ENCODE data around the gene ARHGAP44. TPM values are rescaled to one million over a fixed set of nuclear protein-coding genes. Genes with fewer than 3 reads are reported as not detected.

Gene ARHGAP44
- total and polyA plus RNA-seq, 4 donors, result 12.1 to 37.5 (median 20.2) TPM

- no peaks in the 10 kb centered on the region for H3K4me1 ChIP-seq (ENCODE audit: control insufficient read depth in 5 of 5, insufficient read depth in 5 of 5, low read length in 5 of 5)
- peaks cover 0 to 4% (median 0%) of the 10 kb centered on the region in 4 donors for H3K36me3 ChIP-seq (ENCODE audit: control insufficient read depth in 4 of 4, insufficient read depth in 4 of 4, low read length in 4 of 4)
- no peak overlapping the region for H3K27ac ChIP-seq (ENCODE audit: low read depth in 1 of 2, low read length in 1 of 2)
- WGBS, 2 donors, result 92 to 93% methylated on average over 4 of the region's 4 CpGs
- ATAC-seq (ENCODE audit: insufficient read depth, low FRiP score) (no peak), DNase-seq (no peak)
- H3K9me3 ChIP-seq (ENCODE audit: control insufficient read depth in 4 of 4, insufficient read depth in 3 of 4, low read length in 3 of 4), result peaks cover 0 to 10% (median 3%) of the 10 kb centered on the region in 4 donors
- H3K9ac ChIP-seq (ENCODE audit: insufficient read depth in 1 of 2, low read length in 2 of 2), result no peak overlapping the region
- TF ChIP-seq CTCF (IDR thresholded peaks at IDR 0.05; ENCODE audit: control extremely low read depth, extremely low read depth), result no peak
- H3K4me3 ChIP-seq, result no peak overlapping the region
- no peaks in the 10 kb centered on the region for H3K27me3 ChIP-seq (ENCODE audit: control insufficient read depth in 3 of 3, insufficient read depth in 3 of 3, low read length in 2 of 3)
These were observed 172.4 kb downstream of the ARHGAP44 start for GRCh38 chr17:12961655-12962054.

- TF ChIP-seq CTCF (IDR thresholded peaks at IDR 0.05; ENCODE audit: control extremely low read depth, extremely low read depth), result no peak
- Histone ChIP-seq H3K27ac (ENCODE audit: low read depth in 1 of 2, low read length in 1 of 2) (no peak overlapping the region), H3K36me3 (ENCODE audit: control insufficient read depth in 4 of 4, insufficient read depth in 4 of 4, low read length in 4 of 4) (peaks cover 0 to 4% (median 0%) of the 10 kb centered on the region in 4 donors), H3K27me3 (ENCODE audit: control insufficient read depth in 3 of 3, insufficient read depth in 3 of 3, low read length in 2 of 3) (no peaks in the 10 kb centered on the region), H3K4me1 (ENCODE audit: control insufficient read depth in 5 of 5, insufficient read depth in 5 of 5, low read length in 5 of 5) (no peaks in the 10 kb centered on the region), H3K4me3 (no peak overlapping the region), H3K9ac (ENCODE audit: insufficient read depth in 1 of 2, low read length in 2 of 2) (no peak overlapping the region), H3K9me3 (ENCODE audit: control insufficient read depth in 4 of 4, insufficient read depth in 3 of 4, low read length in 3 of 4) (peaks cover 0 to 9% (median 0%) of the 10 kb centered on the region in 4 donors)
- WGBS, 2 donors, result 95 to 97% methylated on average over 7 of the region's 7 CpGs
- DNase-seq, result no peak
- no peak for ATAC-seq (ENCODE audit: insufficient read depth, low FRiP score)
These were observed 174.2 kb downstream of the ARHGAP44 start for GRCh38 chr17:12963505-12963904.

- TF ChIP-seq CTCF (IDR thresholded peaks at IDR 0.05; ENCODE audit: control extremely low read depth, extremely low read depth), result no peak
- no peaks in the 10 kb centered on the region for H3K4me1 ChIP-seq (ENCODE audit: control insufficient read depth in 5 of 5, insufficient read depth in 5 of 5, low read length in 5 of 5)
- no peak overlapping the region for H3K9ac ChIP-seq (ENCODE audit: insufficient read depth in 1 of 2, low read length in 2 of 2)
- H3K27ac ChIP-seq (ENCODE audit: low read depth in 1 of 2, low read length in 1 of 2), result no peak overlapping the region
- no peak overlapping the region for H3K4me3 ChIP-seq
- 91 to 93% methylated on average over 5 of the region's 5 CpGs for WGBS, 2 donors
- no peaks in the 10 kb centered on the region for H3K27me3 ChIP-seq (ENCODE audit: control insufficient read depth in 3 of 3, insufficient read depth in 3 of 3, low read length in 2 of 3)
- H3K36me3 ChIP-seq (ENCODE audit: control insufficient read depth in 4 of 4, insufficient read depth in 4 of 4, low read length in 4 of 4), result peaks cover 0 to 4% (median 0%) of the 10 kb centered on the region in 4 donors
- ATAC-seq (ENCODE audit: insufficient read depth, low FRiP score), result no peak
- H3K9me3 ChIP-seq (ENCODE audit: control insufficient read depth in 4 of 4, insufficient read depth in 3 of 4, low read length in 3 of 4), result peaks cover 0 to 9% (median 0%) of the 10 kb centered on the region in 4 donors
- DNase-seq, result no peak
These were observed 174.9 kb downstream of the ARHGAP44 start for GRCh38 chr17:12964162-12964561.

- H3K4me1 ChIP-seq (ENCODE audit: control insufficient read depth in 5 of 5, insufficient read depth in 5 of 5, low read length in 5 of 5), result no peaks in the 10 kb centered on the region
- H3K9me3 ChIP-seq (ENCODE audit: control insufficient read depth in 4 of 4, insufficient read depth in 3 of 4, low read length in 3 of 4), result peaks cover 0 to 7% (median 0%) of the 10 kb centered on the region in 4 donors
- no peak for TF ChIP-seq CTCF (IDR thresholded peaks at IDR 0.05; ENCODE audit: control extremely low read depth, extremely low read depth)
- no peaks in the 10 kb centered on the region for H3K27me3 ChIP-seq (ENCODE audit: control insufficient read depth in 3 of 3, insufficient read depth in 3 of 3, low read length in 2 of 3)
- no peak overlapping the region for H3K9ac ChIP-seq (ENCODE audit: insufficient read depth in 1 of 2, low read length in 2 of 2)
- DNase-seq (no peak), ATAC-seq (ENCODE audit: insufficient read depth, low FRiP score) (no peak)
- WGBS, 2 donors, result 89% methylated on average over 10 of the region's 10 CpGs
- H3K4me3 ChIP-seq, result no peak overlapping the region
- H3K36me3 ChIP-seq (ENCODE audit: control insufficient read depth in 4 of 4, insufficient read depth in 4 of 4, low read length in 4 of 4), result peaks cover 0 to 1% (median 0%) of the 10 kb centered on the region in 4 donors
- no peak overlapping the region for H3K27ac ChIP-seq (ENCODE audit: low read depth in 1 of 2, low read length in 1 of 2)
These were observed 175.5 kb downstream of the ARHGAP44 start for GRCh38 chr17:12964840-12965239.
